Nephron progenitor cell (in vitro differentiated cells): ENCODE measurements around the gene ESCO1.
"Not testable (repeated sequence)": the region's sequence is repeated elsewhere in the genome, so short reads cannot be mapped to it uniquely, and the experiment has no call there.

Experiments used
- DNase-seq: peaks from one replicate; pipeline ENCODE4 v3.0.0; 2021
- H3K27ac Mint-ChIP-seq: 2 replicates; pipeline ENCODE4 v1.8.0; 2021; ENCODE audit warnings: mild to moderate bottlenecking, moderate library complexity, mixed read lengths
- H3K27me3 Mint-ChIP-seq: 2 replicates; pipeline ENCODE4 v1.8.0; 2021; ENCODE audit warnings: mild to moderate bottlenecking, low read depth, mixed read lengths; ENCODE audit not compliant: poor library complexity
- H3K36me3 Mint-ChIP-seq: 2 replicates; pipeline ENCODE4 v1.8.0; 2021; ENCODE audit warnings: low read depth, mixed read lengths
- H3K4me1 Mint-ChIP-seq: 2 replicates; pipeline ENCODE4 v1.8.0; 2021; ENCODE audit warnings: mixed read lengths
- H3K4me3 Mint-ChIP-seq: 2 replicates; pipeline ENCODE4 v1.8.0; 2021; ENCODE audit warnings: mild to moderate bottlenecking, moderate library complexity, mixed read lengths
- H3K9me3 Mint-ChIP-seq: 2 replicates; pipeline ENCODE4 v1.8.0; 2021; ENCODE audit warnings: mild to moderate bottlenecking, moderate library complexity, mixed read lengths
- TF ChIP-seq, protein P1 (sequence below): fragments of 200-600 bp; sonication (generic); IDR thresholded peaks from 2 replicates; pipeline ENCODE4 v1.5.0; 2021; ENCODE audit warnings: antibody characterized with exemption

Gene ESCO1, protein sequence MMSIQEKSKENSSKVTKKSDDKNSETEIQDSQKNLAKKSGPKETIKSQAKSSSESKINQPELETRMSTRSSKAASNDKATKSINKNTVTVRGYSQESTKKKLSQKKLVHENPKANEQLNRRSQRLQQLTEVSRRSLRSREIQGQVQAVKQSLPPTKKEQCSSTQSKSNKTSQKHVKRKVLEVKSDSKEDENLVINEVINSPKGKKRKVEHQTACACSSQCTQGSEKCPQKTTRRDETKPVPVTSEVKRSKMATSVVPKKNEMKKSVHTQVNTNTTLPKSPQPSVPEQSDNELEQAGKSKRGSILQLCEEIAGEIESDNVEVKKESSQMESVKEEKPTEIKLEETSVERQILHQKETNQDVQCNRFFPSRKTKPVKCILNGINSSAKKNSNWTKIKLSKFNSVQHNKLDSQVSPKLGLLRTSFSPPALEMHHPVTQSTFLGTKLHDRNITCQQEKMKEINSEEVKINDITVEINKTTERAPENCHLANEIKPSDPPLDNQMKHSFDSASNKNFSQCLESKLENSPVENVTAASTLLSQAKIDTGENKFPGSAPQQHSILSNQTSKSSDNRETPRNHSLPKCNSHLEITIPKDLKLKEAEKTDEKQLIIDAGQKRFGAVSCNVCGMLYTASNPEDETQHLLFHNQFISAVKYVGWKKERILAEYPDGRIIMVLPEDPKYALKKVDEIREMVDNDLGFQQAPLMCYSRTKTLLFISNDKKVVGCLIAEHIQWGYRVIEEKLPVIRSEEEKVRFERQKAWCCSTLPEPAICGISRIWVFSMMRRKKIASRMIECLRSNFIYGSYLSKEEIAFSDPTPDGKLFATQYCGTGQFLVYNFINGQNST

DNA sequence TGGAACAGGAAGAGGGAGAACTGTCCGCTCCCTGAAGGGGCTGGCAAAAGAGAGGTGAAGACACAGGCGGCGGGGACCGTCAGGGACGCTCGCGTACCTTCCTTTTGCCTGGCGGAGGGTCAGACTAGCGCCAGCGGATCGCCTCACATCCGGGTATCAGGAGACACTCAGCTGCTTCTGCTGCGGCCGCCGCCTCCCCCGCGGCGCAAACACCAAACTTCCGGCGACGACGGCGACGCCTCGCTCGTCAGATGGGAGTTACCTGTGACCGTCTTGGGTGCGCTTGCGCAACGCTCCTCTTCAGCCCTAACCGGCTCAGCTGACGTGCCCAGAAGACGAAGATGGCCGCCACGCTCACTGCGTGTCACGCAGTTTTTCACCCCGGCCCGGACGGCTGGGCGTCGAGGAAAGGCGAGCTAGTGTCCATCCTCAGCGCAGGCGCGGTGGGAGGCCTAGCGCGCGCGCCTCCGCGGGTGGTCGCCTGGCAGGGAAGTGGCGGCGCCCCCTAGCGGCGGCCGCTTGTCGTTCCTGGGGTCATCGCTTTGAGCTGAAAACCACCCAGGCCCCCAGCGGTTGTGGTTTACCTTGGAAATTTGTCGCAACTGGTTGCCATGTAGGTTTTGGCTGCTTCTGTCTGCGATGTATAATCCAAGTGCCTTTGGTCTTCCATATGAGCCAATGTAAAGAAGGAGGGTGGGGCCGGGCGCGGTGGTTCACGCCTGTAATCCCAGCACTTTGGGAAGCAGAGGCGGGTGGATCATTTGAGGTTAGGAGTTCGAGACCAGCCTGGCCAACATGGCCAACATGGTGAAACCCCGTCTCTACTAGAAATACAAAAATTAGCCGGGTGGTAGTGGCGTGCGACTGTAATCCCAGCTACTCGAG lies at the start of gene ESCO1:
Gene ESCO1, minus strand, starts transcription at position 179 of the 885 bp plus-strand sequence. CDS start 25,861 bp downstream, outside the sequence.
- DNase-seq = peak; percentile 94
- H3K4me3 Mint-ChIP-seq = peak within 1 kb of the TSS; percentile 97
- H3K27me3 Mint-ChIP-seq = peaks cover 3% of the 10 kb centered on the region
- peak within 1 kb of the TSS; percentile 100 for H3K27ac Mint-ChIP-seq
- H3K4me1 Mint-ChIP-seq = peaks cover 19% of the 10 kb centered on the region
- H3K36me3 Mint-ChIP-seq = peaks cover 18% of the 10 kb centered on the region
- peaks cover 11% of the 10 kb centered on the region for H3K9me3 Mint-ChIP-seq
- TF ChIP-seq, protein P1, sequence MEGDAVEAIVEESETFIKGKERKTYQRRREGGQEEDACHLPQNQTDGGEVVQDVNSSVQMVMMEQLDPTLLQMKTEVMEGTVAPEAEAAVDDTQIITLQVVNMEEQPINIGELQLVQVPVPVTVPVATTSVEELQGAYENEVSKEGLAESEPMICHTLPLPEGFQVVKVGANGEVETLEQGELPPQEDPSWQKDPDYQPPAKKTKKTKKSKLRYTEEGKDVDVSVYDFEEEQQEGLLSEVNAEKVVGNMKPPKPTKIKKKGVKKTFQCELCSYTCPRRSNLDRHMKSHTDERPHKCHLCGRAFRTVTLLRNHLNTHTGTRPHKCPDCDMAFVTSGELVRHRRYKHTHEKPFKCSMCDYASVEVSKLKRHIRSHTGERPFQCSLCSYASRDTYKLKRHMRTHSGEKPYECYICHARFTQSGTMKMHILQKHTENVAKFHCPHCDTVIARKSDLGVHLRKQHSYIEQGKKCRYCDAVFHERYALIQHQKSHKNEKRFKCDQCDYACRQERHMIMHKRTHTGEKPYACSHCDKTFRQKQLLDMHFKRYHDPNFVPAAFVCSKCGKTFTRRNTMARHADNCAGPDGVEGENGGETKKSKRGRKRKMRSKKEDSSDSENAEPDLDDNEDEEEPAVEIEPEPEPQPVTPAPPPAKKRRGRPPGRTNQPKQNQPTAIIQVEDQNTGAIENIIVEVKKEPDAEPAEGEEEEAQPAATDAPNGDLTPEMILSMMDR = peak; percentile 96

GRCh38 chr18:21640375-21640774 lies 39.9 kb upstream of the ESCO1 start:
- peaks cover 16% of the 10 kb centered on the region for H3K36me3 Mint-ChIP-seq
- H3K27ac Mint-ChIP-seq, H3K27me3 Mint-ChIP-seq, DNase-seq, H3K4me1 Mint-ChIP-seq, H3K9me3 Mint-ChIP-seq, H3K4me3 Mint-ChIP-seq: not testable (repeated sequence)

DNA sequence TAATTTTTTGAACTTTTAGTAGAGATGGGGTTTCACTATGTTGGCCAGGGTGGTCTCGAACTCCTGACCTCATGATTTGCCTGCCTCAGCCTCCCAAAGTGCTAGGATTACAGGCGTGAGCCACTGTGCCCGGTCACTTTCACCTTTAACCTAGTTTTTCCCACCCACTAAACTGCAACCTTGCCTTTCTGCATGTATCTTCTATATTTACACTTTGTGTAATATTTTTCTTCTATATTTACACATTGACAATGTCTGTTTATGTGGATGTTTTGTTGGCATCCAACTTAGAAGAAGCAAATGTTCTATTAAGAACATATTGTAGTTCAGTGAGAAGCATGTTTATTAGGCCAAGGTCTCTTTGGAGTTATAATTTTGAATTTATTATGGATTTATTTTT lies 38.3 kb upstream of the ESCO1 start:
- Mint-ChIP-seq H3K4me1 (no peaks in the 10 kb centered on the region), H3K27ac (no peak overlapping the region), H3K27me3 (no peaks in the 10 kb centered on the region), H3K9me3 (no peaks in the 10 kb centered on the region), H3K36me3 (peaks cover 32% of the 10 kb centered on the region), H3K4me3 (no peak overlapping the region)
- TF ChIP-seq, protein P1 = no peak
- DNase-seq = no peak

DNA sequence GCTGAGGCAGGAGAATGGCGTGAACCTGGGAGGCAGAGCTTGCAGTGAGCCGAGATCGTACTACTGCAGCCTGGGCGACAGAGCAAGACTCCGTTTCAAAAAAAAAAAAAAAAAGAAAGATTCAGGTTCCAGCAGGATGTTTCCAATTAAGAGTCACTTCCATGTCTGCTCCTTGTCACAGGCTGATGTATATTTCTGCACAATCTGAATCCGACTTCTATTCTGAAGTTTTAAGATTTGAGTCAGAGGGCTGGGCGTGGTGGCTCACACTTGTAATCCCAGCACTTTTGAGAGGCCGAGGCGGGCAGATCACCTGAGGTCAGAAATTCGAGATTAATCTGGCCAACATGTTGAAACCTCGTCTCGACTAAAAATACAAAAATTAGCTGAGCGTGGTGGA lies 36.3 kb upstream of the ESCO1 start:
- no peaks in the 10 kb centered on the region for H3K27me3 Mint-ChIP-seq
- no peak overlapping the region for H3K4me3 Mint-ChIP-seq
- DNase-seq = no peak
- no peaks in the 10 kb centered on the region for H3K4me1 Mint-ChIP-seq
- H3K36me3 Mint-ChIP-seq = peaks cover 50% of the 10 kb centered on the region
- TF ChIP-seq, protein P1 = no peak
- H3K9me3 Mint-ChIP-seq = no peaks in the 10 kb centered on the region
- no peak overlapping the region for H3K27ac Mint-ChIP-seq

DNA sequence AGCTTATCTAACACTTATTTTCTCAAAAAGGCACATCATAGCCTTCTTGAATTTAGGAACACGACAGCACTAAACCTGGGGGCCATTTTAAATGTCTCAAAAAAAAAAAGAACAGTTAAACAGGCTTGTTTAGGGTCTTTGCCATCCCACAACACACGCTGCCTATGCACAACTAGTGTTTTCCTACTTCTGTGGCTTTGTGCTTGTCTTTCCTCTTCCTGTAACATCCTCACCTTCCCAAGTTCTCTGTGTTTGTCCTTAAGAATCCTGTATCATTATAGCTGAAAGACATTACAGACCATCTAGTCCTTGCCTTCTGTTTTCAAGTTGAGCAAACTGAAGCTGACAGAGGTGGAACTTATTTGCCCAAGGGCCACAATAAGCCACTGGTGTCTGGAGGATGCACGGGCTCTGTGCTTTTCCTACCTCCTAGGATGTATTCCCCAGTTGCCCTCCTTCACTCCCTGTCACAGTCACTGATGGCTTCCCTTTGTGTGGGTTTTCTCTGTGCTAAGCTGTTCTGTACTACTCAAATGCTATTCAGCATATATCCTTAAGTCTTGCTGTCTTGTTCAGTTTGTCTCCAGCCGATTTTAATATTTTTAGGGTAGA lies 34.2 kb upstream of the ESCO1 start:
- Mint-ChIP-seq H3K27me3 (no peaks in the 10 kb centered on the region), H3K4me1 (no peaks in the 10 kb centered on the region), H3K27ac (peak overlapping the region; percentile 85), H3K9me3 (no peaks in the 10 kb centered on the region), H3K36me3 (peaks cover 63% of the 10 kb centered on the region), H3K4me3 (no peak overlapping the region)
- TF ChIP-seq, protein P1 = no peak
- no peak for DNase-seq
